C4-2B (cell line): ENCODE measurements around the gene FAM53B.

Experiments used
- CTCF ChIP-seq: fragments of 450-650 bp; conservative IDR thresholded peaks from 2 replicates; pipeline ENCODE4 v1.5.1; 2017; ENCODE audit warnings: mild to moderate bottlenecking
- ZFX ChIP-seq: fragments of 450-650 bp; IDR thresholded peaks from 2 replicates; pipeline ENCODE4 v1.6.1; 2017

- TF ChIP-seq CTCF = no peak
- TF ChIP-seq ZFX = no peak
Measured at GRCh38 chr10:124624895-124625294, 119.3 kb downstream of the FAM53B start.
